ENCODE measurements around the gene PISD.

PISD gene

GRCh38 chr22:31623592-31624304 is 38.3 kb downstream of the PISD start:
- DNase-seq, result no peak

GRCh38 chr22:31622980-31623379 is 39.0 kb downstream of the PISD start:
- no peak for DNase-seq

- no peak for DNase-seq
Measured at GRCh38 chr22:31621507-31622124, 40.4 kb downstream of the PISD start.

- DNase-seq, result no peak
Measured at GRCh38 chr22:31620756-31621480, 41.1 kb downstream of the PISD start.

- DNase-seq, result no peak
Measured at GRCh38 chr22:31619611-31620300, 42.3 kb downstream of the PISD start.

GRCh38 chr22:31618471-31619176 is 43.4 kb downstream of the PISD start:
- no peak for DNase-seq

GRCh38 chr22:31618057-31618456 is 44.0 kb downstream of the PISD start:
- no peak for DNase-seq

GRCh38 chr22:31616315-31616980 is 45.6 kb downstream of the PISD start:
- DNase-seq, result peak; percentile 59

- DNase-seq, result peak; percentile 53
Measured at GRCh38 chr22:31615940-31616314, 46.1 kb downstream of the PISD start.

- DNase-seq, result no peak
Measured at GRCh38 chr22:31615491-31615860, 46.5 kb downstream of the PISD start.

GRCh38 chr22:31614781-31615490 is 47.1 kb downstream of the PISD start:
- DNase-seq, result no peak

GRCh38 chr22:31613904-31614296 is 48.1 kb downstream of the PISD start:
- DNase-seq, result no peak

GRCh38 chr22:31613286-31613903 is 48.6 kb downstream of the PISD start:
- no peak for DNase-seq

- DNase-seq, result no peak
Measured at GRCh38 chr22:31612891-31613285, 49.1 kb downstream of the PISD start.

- DNase-seq, result no peak
Measured at GRCh38 chr22:31611061-31611760, 50.8 kb downstream of the PISD start.

GRCh38 chr22:31610611-31611010 is 51.4 kb downstream of the PISD start:
- DNase-seq, result no peak

- no peak for DNase-seq
Measured at GRCh38 chr22:31609716-31610115, 52.3 kb downstream of the PISD start.

- no peak for DNase-seq
Measured at GRCh38 chr22:31607696-31608095, 54.3 kb downstream of the PISD start.

GRCh38 chr22:31605851-31606585 is 56.0 kb downstream of the PISD start:
- DNase-seq, result no peak

Data from hematopoietic multipotent progenitor cell treated with erythropoietin and hydrocortisone succinate and interleukin-3 and kit ligand, for 4 days (in vitro differentiated cells).